Measurements from ENCODE around the gene NCAPG2. TPM values are rescaled to one million over a fixed set of nuclear protein-coding genes. Genes with fewer than 3 reads are reported as not detected.

Gene NCAPG2
- total RNA-seq, 1 experiment from 2014 or later: 99.4 TPM

DNA sequence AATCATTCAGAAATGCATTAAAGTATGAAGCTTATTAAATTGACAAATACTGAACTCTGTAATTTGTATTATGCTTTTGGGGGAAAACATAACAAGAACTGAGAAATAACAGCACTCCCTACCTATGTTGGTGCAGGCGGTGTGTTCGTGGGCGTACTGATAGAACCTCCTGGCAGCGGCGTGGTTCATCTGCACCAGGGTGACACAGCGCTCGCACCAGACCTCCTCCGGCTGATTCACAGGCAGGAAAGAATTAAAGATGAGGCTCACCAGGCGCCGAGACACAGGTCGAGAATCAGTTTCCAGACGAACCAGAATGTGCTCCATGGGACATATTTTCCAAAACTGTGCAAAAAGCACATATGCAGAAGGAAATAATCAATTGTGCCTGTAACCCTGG, 40.2 kb downstream of the NCAPG2 start:
- TF ChIP-seq, protein P1, sequence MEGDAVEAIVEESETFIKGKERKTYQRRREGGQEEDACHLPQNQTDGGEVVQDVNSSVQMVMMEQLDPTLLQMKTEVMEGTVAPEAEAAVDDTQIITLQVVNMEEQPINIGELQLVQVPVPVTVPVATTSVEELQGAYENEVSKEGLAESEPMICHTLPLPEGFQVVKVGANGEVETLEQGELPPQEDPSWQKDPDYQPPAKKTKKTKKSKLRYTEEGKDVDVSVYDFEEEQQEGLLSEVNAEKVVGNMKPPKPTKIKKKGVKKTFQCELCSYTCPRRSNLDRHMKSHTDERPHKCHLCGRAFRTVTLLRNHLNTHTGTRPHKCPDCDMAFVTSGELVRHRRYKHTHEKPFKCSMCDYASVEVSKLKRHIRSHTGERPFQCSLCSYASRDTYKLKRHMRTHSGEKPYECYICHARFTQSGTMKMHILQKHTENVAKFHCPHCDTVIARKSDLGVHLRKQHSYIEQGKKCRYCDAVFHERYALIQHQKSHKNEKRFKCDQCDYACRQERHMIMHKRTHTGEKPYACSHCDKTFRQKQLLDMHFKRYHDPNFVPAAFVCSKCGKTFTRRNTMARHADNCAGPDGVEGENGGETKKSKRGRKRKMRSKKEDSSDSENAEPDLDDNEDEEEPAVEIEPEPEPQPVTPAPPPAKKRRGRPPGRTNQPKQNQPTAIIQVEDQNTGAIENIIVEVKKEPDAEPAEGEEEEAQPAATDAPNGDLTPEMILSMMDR (conservative IDR thresholded peaks at IDR 0.05): no peak
- Histone ChIP-seq H2BK120ac (ENCODE audit: low read depth, low read length, poor library complexity, severe bottlenecking) (no peak overlapping the region), H2BK12ac (ENCODE audit: insufficient read length, low read depth, low read length) (no peak overlapping the region), H3K14ac (ENCODE audit: insufficient read depth, low read length) (no peak overlapping the region), H3K4me2 (ENCODE audit: insufficient read depth, insufficient read length, low read length) (no peak overlapping the region), H3K9me3 (ENCODE audit: control insufficient read depth, low read depth, low read length) (no peaks in the 10 kb centered on the region), H3K79me2 (ENCODE audit: insufficient read depth, low read length) (no peaks in the 10 kb centered on the region), H3K4me1 (ENCODE audit: insufficient read depth, low read length) (no peaks in the 10 kb centered on the region), H4K91ac (ENCODE audit: insufficient read length, low read depth, low read length) (no peak overlapping the region), H4K8ac (replicated peaks; ENCODE audit: insufficient read length, low read depth, low read length) (no peak overlapping the region), H2AFZ (ENCODE audit: low read length) (no peak overlapping the region), H3K27me3 (ENCODE audit: insufficient read depth, low read length) (no peaks in the 10 kb centered on the region), H3K9ac (ENCODE audit: extremely low read depth, insufficient read length, low read length) (no peak overlapping the region), H3K27ac (ENCODE audit: insufficient read length, low read depth, low read length) (no peak overlapping the region), H2BK20ac (ENCODE audit: low read depth, low read length, poor library complexity, severe bottlenecking) (no peak overlapping the region), H3K23me2 (ENCODE audit: insufficient read length, low read depth, low read length, poor library complexity, severe bottlenecking) (no peaks in the 10 kb centered on the region), H3K23ac (ENCODE audit: insufficient read length, low read depth, low read length) (no peak overlapping the region), H3K4ac (ENCODE audit: low read depth, low read length) (no peak overlapping the region), H3K56ac (ENCODE audit: insufficient read length, low read depth, low read length) (no peak overlapping the region), H3K79me1 (ENCODE audit: insufficient read depth, low read depth, low read length, poor library complexity, severe bottlenecking) (no peaks in the 10 kb centered on the region), H3K18ac (ENCODE audit: insufficient read length, low read depth, low read length) (no peak overlapping the region), H2BK15ac (ENCODE audit: low read depth, low read length) (no peak overlapping the region), H4K5ac (ENCODE audit: insufficient read length, low read depth, low read length) (no peak overlapping the region), H3T11ph (ENCODE audit: low read length) (no peak overlapping the region), H2BK5ac (ENCODE audit: insufficient read length, low read length) (no peak overlapping the region), H4K20me1 (ENCODE audit: control insufficient read depth, insufficient read depth, insufficient read length) (no peaks in the 10 kb centered on the region), H2AK5ac (ENCODE audit: insufficient read length, low read length) (no peak overlapping the region)
- no peak for DNase-seq
- no peaks in the 10 kb centered on the region for H3K27me3 Mint-ChIP-seq (ENCODE audit: low read depth)
- peak overlapping the region in 1 of 3 experiments; percentile 45; a peak in 2 of 7 replicates for H3K27ac Mint-ChIP-seq
- WGBS (ENCODE audit: extremely low coverage, insufficient read length, low lambda C conversion rate): no CpG with 5 or more reads among the region's 12 CpGs
- H3K4me1 Mint-ChIP-seq: no peaks in the 10 kb centered on the region
- H3K4me3 Mint-ChIP-seq: no peak overlapping the region
- H3K36me3 Mint-ChIP-seq (ENCODE audit: insufficient read depth in 1 of 3, low read depth in 3 of 3): peaks cover 39 to 64% (median 60%) of the 10 kb centered on the region in 3 experiments; a peak in 6 of 7 replicates
- no peaks in the 10 kb centered on the region for H3K9me3 Mint-ChIP-seq
